Urinary bladder (tissue), 4 donors: ENCODE results near the gene HNF1B. TPM values are rescaled to one million over a fixed set of nuclear protein-coding genes. Genes with fewer than 3 reads are reported as not detected.

Experiments
- DNase-seq: peaks from one replicate; pipeline ENCODE4 v3.0.0-alpha.2; 2015; ENCODE audit errors: extremely low spot score
- H3K27ac ChIP-seq: one replicate; pipeline ENCODE4 v1.5.1; 2013; ENCODE audit warnings: low read depth, mild to moderate bottlenecking, moderate library complexity
- H3K36me3 ChIP-seq: one replicate; pipeline ENCODE4 v1.6.1; 2013; ENCODE audit warnings: mild to moderate bottlenecking, moderate library complexity; ENCODE audit not compliant: insufficient read depth
- H3K4me1 ChIP-seq: one replicate; pipeline ENCODE4 v1.6.1; 2013; ENCODE audit warnings: mild to moderate bottlenecking, moderate library complexity; ENCODE audit not compliant: insufficient read depth
- H3K4me3 ChIP-seq: one replicate; pipeline ENCODE4 v1.5.1; 2013; ENCODE audit warnings: low read depth, low read length
- WGBS: extraction: QIAGEN DNeasy Blood & Tissue Kit; methylation state at CpG from one replicate; pipeline ENCODE4 v1.1.7; 2013; 5-methylcytosine and 5-hydroxymethylcytosine counted together
- polyA plus RNA-seq: library from polyadenylated mRNA; stranded (reverse); fragments of 200-250 nt; gene quantifications from one replicate; pipeline ENCODE4 v1.2.3, GENCODE V29; 2013
- total RNA-seq: library from RNA; depleted of rRNA; stranded (reverse); fragments of >200 nt; gene quantifications from one replicate; pipeline ENCODE4 v1.2.3, GENCODE V29; 2014
- donor health status: healthy with polysubstance abuse.
- donor health status: healthy.

The HNF1B gene
- total and polyA plus RNA-seq, 2 donors: 0.74 to 1.5 TPM

- WGBS: 53% methylated on average over 6 of the region's 6 CpGs
- DNase-seq: no peak
- Histone ChIP-seq H3K36me3 (no peaks in the 10 kb centered on the region), H3K4me1 (no peaks in the 10 kb centered on the region), H3K4me3 (no peak overlapping the region), H3K27ac (no peak overlapping the region)
Observed at GRCh38 chr17:37650419-37651003, 94.3 kb downstream of the HNF1B start.

GRCh38 chr17:37648555-37648954, 96.3 kb downstream of the HNF1B start:
- WGBS: 40% methylated on average over 2 of the region's 2 CpGs
- H3K4me3 ChIP-seq: no peak overlapping the region
- no peak for DNase-seq
- no peaks in the 10 kb centered on the region for H3K4me1 ChIP-seq
- H3K27ac ChIP-seq: no peak overlapping the region
- no peaks in the 10 kb centered on the region for H3K36me3 ChIP-seq

GRCh38 chr17:37647856-37648255, 97.0 kb downstream of the HNF1B start:
- 42% methylated on average over 1 of the region's 1 CpG for WGBS
- no peak for DNase-seq
- Histone ChIP-seq H3K4me1 (no peaks in the 10 kb centered on the region), H3K36me3 (no peaks in the 10 kb centered on the region), H3K4me3 (no peak overlapping the region), H3K27ac (no peak overlapping the region)

- peak overlapping the region; percentile 78 for H3K4me3 ChIP-seq
- no peak overlapping the region for H3K27ac ChIP-seq
- peaks cover 1% of the 10 kb centered on the region for H3K36me3 ChIP-seq
- DNase-seq: no peak
- 10% methylated on average over 3 of the region's 3 CpGs for WGBS
- H3K4me1 ChIP-seq: no peaks in the 10 kb centered on the region
Observed at GRCh38 chr17:37643869-37644268, 101.0 kb downstream of the HNF1B start.

- Histone ChIP-seq H3K4me1 (no peaks in the 10 kb centered on the region), H3K27ac (peak within 1 kb of the TSS; percentile 40), H3K36me3 (peaks cover 1% of the 10 kb centered on the region), H3K4me3 (peak within 1 kb of the TSS; percentile 78)
- DNase-seq: peak; percentile 89
- under 1% methylated on average over 43 of the region's 43 CpGs for WGBS
Observed at GRCh38 chr17:37643118-37643766, 101.6 kb downstream of the HNF1B start, which contains the start of gene DDX52. DDX52 (minus strand) TSS chr17:37643446; CDS start chr17:37643420, 26 bp downstream.

GRCh38 chr17:37642681-37643080, 102.2 kb downstream of the HNF1B start:
- DNase-seq: no peak
- Histone ChIP-seq H3K27ac (peak overlapping the region; percentile 40), H3K4me3 (peak overlapping the region; percentile 78), H3K36me3 (peaks cover 1% of the 10 kb centered on the region), H3K4me1 (no peaks in the 10 kb centered on the region)
- WGBS: under 1% methylated on average over 7 of the region's 7 CpGs

GRCh38 chr17:37640015-37640414, 104.8 kb downstream of the HNF1B start:
- Histone ChIP-seq H3K27ac (no peak overlapping the region), H3K4me1 (no peaks in the 10 kb centered on the region), H3K4me3 (no peak overlapping the region), H3K36me3 (peaks cover 1% of the 10 kb centered on the region)
- DNase-seq: no peak

GRCh38 chr17:37637956-37638355, 106.9 kb downstream of the HNF1B start:
- DNase-seq: no peak
- Histone ChIP-seq H3K36me3 (peaks cover 1% of the 10 kb centered on the region), H3K4me1 (no peaks in the 10 kb centered on the region), H3K27ac (no peak overlapping the region), H3K4me3 (no peak overlapping the region)

Other genes with a start within 250 kb of the HNF1B start
- gene SYNRG, start 135.6 kb downstream of the HNF1B start, total RNA-seq: 36.6 TPM
- 11.5 TPM for gene SYNRG, start 135.6 kb downstream of the HNF1B start, polyA plus RNA-seq
- 38.9 TPM for gene DDX52, start 101.6 kb downstream of the HNF1B start, total RNA-seq
- gene DDX52, start 101.6 kb downstream of the HNF1B start, polyA plus RNA-seq: 9.6 TPM
- not detected for gene TBC1D3K, start 179.4 kb upstream of the HNF1B start, total RNA-seq
- gene TBC1D3K, start 179.4 kb upstream of the HNF1B start, polyA plus RNA-seq: not detected
- gene TBC1D3L, start 244.0 kb upstream of the HNF1B start, total RNA-seq: 3.9 TPM
- 5.7 TPM for gene TBC1D3L, start 244.0 kb upstream of the HNF1B start, polyA plus RNA-seq